ENCODE measurements around the gene CHMP2A. TPM values are rescaled to one million over a fixed set of nuclear protein-coding genes. Genes with fewer than 3 reads are reported as not detected.
A peak's percentile ranks its signal among the peaks of the same experiment; 100 is the strongest.

The CHMP2A gene
- total and polyA plus RNA-seq, 2 of the 13 experiments (the other 11 are each of a cell fraction or from before 2014, with no cell fraction given): 49.7 to 55.0 TPM

DNA sequence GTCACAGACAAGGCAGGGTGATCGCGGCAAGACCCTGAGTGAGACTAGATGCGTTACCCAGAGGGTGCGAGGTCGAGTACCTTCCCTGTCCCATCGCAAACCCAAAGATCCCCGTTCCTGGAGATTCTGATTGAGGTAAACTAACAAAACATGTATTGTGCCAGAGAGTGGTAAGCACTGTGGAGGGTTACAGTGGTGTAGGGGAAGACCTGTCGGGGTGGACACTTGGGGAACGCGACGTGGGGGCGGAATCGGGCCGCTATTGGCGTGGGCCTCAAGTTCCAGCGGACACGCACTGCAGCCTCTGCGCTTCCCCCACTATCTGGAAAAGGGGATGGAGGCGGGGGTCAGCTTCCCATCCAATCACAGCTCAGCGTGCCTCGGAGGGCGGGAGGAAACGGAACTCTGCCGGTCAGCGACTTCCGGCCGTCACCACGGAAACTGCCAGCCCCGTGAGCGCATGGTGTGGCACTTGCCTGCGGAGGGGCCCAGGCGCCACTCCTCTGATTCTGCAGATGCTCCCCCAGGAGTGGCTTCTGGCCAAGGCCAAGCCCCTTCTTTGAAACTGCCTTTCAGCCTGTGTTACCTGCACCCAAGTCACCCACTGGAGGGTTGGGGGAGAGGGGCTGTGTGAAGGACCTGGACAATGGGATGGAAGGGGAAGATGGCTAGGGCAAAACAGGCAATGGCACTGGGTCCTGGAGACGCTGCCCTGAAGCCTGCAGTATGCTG lies 4.5 kb upstream of the CHMP2A start (continued):
- TF ChIP-seq MXD4 (CRISPR knock-in tag; IDR thresholded peaks at IDR 0.05) (peak; percentile 97), FOXC1 (CRISPR knock-in tag; IDR thresholded peaks at IDR 0.05; ENCODE audit: borderline replicate concordance) (peak; percentile 28; the same call in 1 of the 2 replicates), RBM22 (optimal IDR thresholded peaks at IDR 0.05; ENCODE audit: low read length) (peak; percentile 61), NRL (CRISPR knock-in tag; IDR thresholded peaks at IDR 0.05; ENCODE audit: borderline replicate concordance) (peak; percentile 81), ZNF230 (CRISPR knock-in tag; IDR thresholded peaks at IDR 0.05) (peak; percentile 79; the same call in 1 of the 2 replicates), ZNF83 (CRISPR knock-in tag; IDR thresholded peaks at IDR 0.05; ENCODE audit: borderline replicate concordance) (no peak), FOXP1 (IDR thresholded peaks at IDR 0.05) (no peak), FOXP1 (CRISPR knock-in tag; IDR thresholded peaks at IDR 0.05) (no peak), KMT2A (CRISPR knock-in tag; IDR thresholded peaks at IDR 0.05) (no peak; the same call in 1 of the 2 replicates), FOXO1 (CRISPR knock-in tag; IDR thresholded peaks at IDR 0.05) (no peak), HNRNPLL (IDR thresholded peaks at IDR 0.05; ENCODE audit: low read depth, low read length, poor library complexity, severe bottlenecking) (peak; percentile 96), FOSL1 (CRISPR knock-in tag; IDR thresholded peaks at IDR 0.05; ENCODE audit: borderline replicate concordance) (no peak), ZNF501 (CRISPR knock-in tag; IDR thresholded peaks at IDR 0.05) (peak; percentile 73), CBX5 (CRISPR knock-in tag; IDR thresholded peaks at IDR 0.05; ENCODE audit: borderline replicate concordance) (no peak; the same call in 1 of the 2 replicates), NCOA2 (CRISPR knock-in tag; IDR thresholded peaks at IDR 0.05) (no peak; the same call in 1 of the 2 replicates), GABPB1 (CRISPR knock-in tag; IDR thresholded peaks at IDR 0.05) (peak; percentile 89), GLI4 (CRISPR knock-in tag; IDR thresholded peaks at IDR 0.05; ENCODE audit: borderline replicate concordance) (0 out of 2 replicates have a peak, but pooled peaks have one; percentile 10), SOX5 (CRISPR knock-in tag; IDR thresholded peaks at IDR 0.05; ENCODE audit: borderline replicate concordance) (peak; percentile 4), LCORL (IDR thresholded peaks at IDR 0.05) (no peak), LCORL (CRISPR knock-in tag; IDR thresholded peaks at IDR 0.05) (0 out of 2 replicates have a peak, but pooled peaks have one; percentile 20), ZFYVE20 (CRISPR knock-in tag; IDR thresholded peaks at IDR 0.05; ENCODE audit: borderline replicate concordance, low read depth) (no peak)
- TF ChIP-seq, protein P1, sequence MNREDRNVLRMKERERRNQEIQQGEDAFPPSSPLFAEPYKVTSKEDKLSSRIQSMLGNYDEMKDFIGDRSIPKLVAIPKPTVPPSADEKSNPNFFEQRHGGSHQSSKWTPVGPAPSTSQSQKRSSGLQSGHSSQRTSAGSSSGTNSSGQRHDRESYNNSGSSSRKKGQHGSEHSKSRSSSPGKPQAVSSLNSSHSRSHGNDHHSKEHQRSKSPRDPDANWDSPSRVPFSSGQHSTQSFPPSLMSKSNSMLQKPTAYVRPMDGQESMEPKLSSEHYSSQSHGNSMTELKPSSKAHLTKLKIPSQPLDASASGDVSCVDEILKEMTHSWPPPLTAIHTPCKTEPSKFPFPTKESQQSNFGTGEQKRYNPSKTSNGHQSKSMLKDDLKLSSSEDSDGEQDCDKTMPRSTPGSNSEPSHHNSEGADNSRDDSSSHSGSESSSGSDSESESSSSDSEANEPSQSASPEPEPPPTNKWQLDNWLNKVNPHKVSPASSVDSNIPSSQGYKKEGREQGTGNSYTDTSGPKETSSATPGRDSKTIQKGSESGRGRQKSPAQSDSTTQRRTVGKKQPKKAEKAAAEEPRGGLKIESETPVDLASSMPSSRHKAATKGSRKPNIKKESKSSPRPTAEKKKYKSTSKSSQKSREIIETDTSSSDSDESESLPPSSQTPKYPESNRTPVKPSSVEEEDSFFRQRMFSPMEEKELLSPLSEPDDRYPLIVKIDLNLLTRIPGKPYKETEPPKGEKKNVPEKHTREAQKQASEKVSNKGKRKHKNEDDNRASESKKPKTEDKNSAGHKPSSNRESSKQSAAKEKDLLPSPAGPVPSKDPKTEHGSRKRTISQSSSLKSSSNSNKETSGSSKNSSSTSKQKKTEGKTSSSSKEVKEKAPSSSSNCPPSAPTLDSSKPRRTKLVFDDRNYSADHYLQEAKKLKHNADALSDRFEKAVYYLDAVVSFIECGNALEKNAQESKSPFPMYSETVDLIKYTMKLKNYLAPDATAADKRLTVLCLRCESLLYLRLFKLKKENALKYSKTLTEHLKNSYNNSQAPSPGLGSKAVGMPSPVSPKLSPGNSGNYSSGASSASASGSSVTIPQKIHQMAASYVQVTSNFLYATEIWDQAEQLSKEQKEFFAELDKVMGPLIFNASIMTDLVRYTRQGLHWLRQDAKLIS (CRISPR knock-in tag; IDR thresholded peaks at IDR 0.05): no peak
- TF ChIP-seq, protein P2, sequence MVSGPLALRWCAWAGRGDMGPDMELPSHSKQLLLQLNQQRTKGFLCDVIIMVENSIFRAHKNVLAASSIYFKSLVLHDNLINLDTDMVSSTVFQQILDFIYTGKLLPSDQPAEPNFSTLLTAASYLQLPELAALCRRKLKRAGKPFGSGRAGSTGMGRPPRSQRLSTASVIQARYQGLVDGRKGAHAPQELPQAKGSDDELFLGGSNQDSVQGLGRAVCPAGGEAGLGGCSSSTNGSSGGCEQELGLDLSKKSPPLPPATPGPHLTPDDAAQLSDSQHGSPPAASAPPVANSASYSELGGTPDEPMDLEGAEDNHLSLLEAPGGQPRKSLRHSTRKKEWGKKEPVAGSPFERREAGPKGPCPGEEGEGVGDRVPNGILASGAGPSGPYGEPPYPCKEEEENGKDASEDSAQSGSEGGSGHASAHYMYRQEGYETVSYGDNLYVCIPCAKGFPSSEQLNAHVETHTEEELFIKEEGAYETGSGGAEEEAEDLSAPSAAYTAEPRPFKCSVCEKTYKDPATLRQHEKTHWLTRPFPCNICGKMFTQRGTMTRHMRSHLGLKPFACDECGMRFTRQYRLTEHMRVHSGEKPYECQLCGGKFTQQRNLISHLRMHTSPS (CRISPR knock-in tag; IDR thresholded peaks at IDR 0.05; ENCODE audit: low read depth): peak; percentile 52; the same call in 1 of the 2 replicates
- TF ChIP-seq, protein P3, sequence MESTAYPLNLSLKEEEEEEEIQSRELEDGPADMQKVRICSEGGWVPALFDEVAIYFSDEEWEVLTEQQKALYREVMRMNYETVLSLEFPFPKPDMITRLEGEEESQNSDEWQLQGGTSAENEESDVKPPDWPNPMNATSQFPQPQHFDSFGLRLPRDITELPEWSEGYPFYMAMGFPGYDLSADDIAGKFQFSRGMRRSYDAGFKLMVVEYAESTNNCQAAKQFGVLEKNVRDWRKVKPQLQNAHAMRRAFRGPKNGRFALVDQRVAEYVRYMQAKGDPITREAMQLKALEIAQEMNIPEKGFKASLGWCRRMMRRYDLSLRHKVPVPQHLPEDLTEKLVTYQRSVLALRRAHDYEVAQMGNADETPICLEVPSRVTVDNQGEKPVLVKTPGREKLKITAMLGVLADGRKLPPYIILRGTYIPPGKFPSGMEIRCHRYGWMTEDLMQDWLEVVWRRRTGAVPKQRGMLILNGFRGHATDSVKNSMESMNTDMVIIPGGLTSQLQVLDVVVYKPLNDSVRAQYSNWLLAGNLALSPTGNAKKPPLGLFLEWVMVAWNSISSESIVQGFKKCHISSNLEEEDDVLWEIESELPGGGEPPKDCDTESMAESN (CRISPR knock-in tag; conservative IDR thresholded peaks at IDR 0.05): 0 out of 2 replicates have a peak, but pooled peaks have one; percentile 24
